Iris pigment epithelial cell (primary cell): ENCODE results near the gene CASP2.
A peak's percentile ranks its signal among the peaks of the same experiment; 100 is the strongest.

Experiments used
- DNase-seq: peaks from one replicate; pipeline ENCODE4 v3.0.0-alpha.2; 2011; ENCODE audit warnings: low read depth

The CASP2 gene

GRCh38 chr7:143287935-143288826 is at the start of gene CASP2:
CASP2 (plus strand) TSS chr7:143288351; CDS start chr7:143288456, 105 bp downstream.
- DNase-seq: peak; percentile 97

GRCh38 chr7:143239813-143240212 is 48.3 kb upstream of the CASP2 start:
- peak; percentile 75 for DNase-seq

GRCh38 chr7:143240291-143241168 is 47.6 kb upstream of the CASP2 start:
- DNase-seq: peak; percentile 92

GRCh38 chr7:143242306-143242705 is 45.8 kb upstream of the CASP2 start:
- no peak for DNase-seq

GRCh38 chr7:143243111-143243510 is 45.0 kb upstream of the CASP2 start:
- DNase-seq: no peak

GRCh38 chr7:143243614-143244013 is 44.5 kb upstream of the CASP2 start:
- DNase-seq: no peak

GRCh38 chr7:143244321-143244720 is 43.8 kb upstream of the CASP2 start:
- DNase-seq: no peak

- DNase-seq: peak; percentile 73
Observed at GRCh38 chr7:143245123-143245522, 43.0 kb upstream of the CASP2 start.

GRCh38 chr7:143247372-143247771 is 40.8 kb upstream of the CASP2 start:
- no peak for DNase-seq

- DNase-seq: peak; percentile 62
Observed at GRCh38 chr7:143248761-143249354, 39.3 kb upstream of the CASP2 start.

GRCh38 chr7:143250199-143250598 is 38.0 kb upstream of the CASP2 start:
- no peak for DNase-seq

- no peak for DNase-seq
Observed at GRCh38 chr7:143250822-143251221, 37.3 kb upstream of the CASP2 start.

- no peak for DNase-seq
Observed at GRCh38 chr7:143252006-143252405, 36.1 kb upstream of the CASP2 start.

GRCh38 chr7:143255564-143255963 is 32.6 kb upstream of the CASP2 start:
- DNase-seq: peak; percentile 55

GRCh38 chr7:143256325-143256724 is 31.8 kb upstream of the CASP2 start:
- DNase-seq: no peak

- no peak for DNase-seq
Observed at GRCh38 chr7:143256932-143257331, 31.2 kb upstream of the CASP2 start.

GRCh38 chr7:143257501-143257900 is 30.6 kb upstream of the CASP2 start:
- no peak for DNase-seq

GRCh38 chr7:143258831-143259230 is 29.3 kb upstream of the CASP2 start:
- peak; percentile 61 for DNase-seq

GRCh38 chr7:143259765-143260164 is 28.4 kb upstream of the CASP2 start:
- DNase-seq: no peak

GRCh38 chr7:143261901-143262300 is 26.2 kb upstream of the CASP2 start:
- DNase-seq: no peak

- DNase-seq: peak; percentile 69
Observed at GRCh38 chr7:143263266-143264195, 24.6 kb upstream of the CASP2 start, which contains the start of gene GSTK1. GSTK1 (plus strand) TSS chr7:143263441; CDS start chr7:143263514, 73 bp downstream.
